OCI-LY3 (cell line): ENCODE results near the gene ENTREP1.

Experiments used
- CTCF ChIP-seq: fragments of 200-600, 300-600 bp; sonication (generic); IDR thresholded peaks from 2 replicates; pipeline ENCODE4 v1.5.1; 2014; ENCODE audit warnings: antibody characterized with exemption, low read length, low read depth
- EZH2phosphoT487 ChIP-seq: fragments of 200-600 bp; shearing (Covaris generic); IDR thresholded peaks from 2 replicates; pipeline ENCODE4 v1.6.1; 2018; ENCODE audit warnings: antibody characterized with exemption, mixed run types, low read depth

- TF ChIP-seq CTCF (no peak), EZH2phosphoT487 (no peak)
Observed at GRCh38 chr9:69391946-69392345, 66.9 kb downstream of the ENTREP1 start.
